GM23248 (cell line): ENCODE results near the gene HOXD9.

Experiments used
- EZH2 ChIP-seq: fragments of 200-600 bp; sonication (generic); IDR thresholded peaks from 2 replicates; pipeline ENCODE4 v1.6.1; 2018; ENCODE audit warnings: antibody characterized with exemption, mild to moderate bottlenecking; ENCODE audit not compliant: insufficient read depth, poor library complexity, severe bottlenecking
- EZH2phosphoT487 ChIP-seq: fragments of 200-600 bp; sonication (generic); IDR thresholded peaks from 2 replicates; pipeline ENCODE4 v1.6.1; 2018; ENCODE audit warnings: antibody characterized with exemption, moderate library complexity, mild to moderate bottlenecking, low read depth; ENCODE audit not compliant: insufficient read depth

DNA sequence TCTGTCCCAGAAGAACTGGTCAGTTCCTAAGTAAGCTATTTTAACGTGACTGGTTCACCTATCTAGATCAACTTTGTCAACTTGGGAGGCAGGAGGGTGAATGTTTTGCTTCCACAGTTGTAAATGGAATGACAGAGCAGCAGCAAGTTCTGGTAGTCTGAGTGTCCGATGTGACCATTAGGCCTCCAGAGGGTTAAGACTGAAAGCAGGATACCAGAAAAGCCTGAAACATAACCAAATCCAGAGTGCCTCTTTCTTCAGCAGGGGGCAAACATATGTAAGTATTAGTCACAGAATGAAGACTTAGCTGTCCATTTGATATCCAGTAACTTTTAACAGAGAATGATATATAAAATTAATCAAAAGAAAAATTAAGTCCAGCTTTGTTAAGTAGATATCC, 43.8 kb downstream of the HOXD9 start:
- TF ChIP-seq EZH2: no peak
- TF ChIP-seq EZH2phosphoT487: no peak
